ENCODE measurements around the gene TENT5A.

TENT5A gene

GRCh38 chr6:81761197-81761596, 8.7 kb upstream of the TENT5A start:
- Histone ChIP-seq H3K4me1 (ENCODE audit: control insufficient read depth, insufficient read depth, low read length) (peaks cover 12% of the 10 kb centered on the region; the same call in 1 of the 2 replicates), H3K27me3 (ENCODE audit: control insufficient read depth, insufficient read depth, low read length) (no peaks in the 10 kb centered on the region), H3K4me3 (ENCODE audit: low read depth, low read length) (no peak overlapping the region), H3K9ac (ENCODE audit: low read depth, low read length) (no peak overlapping the region), H3K9me3 (ENCODE audit: control insufficient read depth, insufficient read depth, low read length) (no peaks in the 10 kb centered on the region), H3K36me3 (ENCODE audit: control insufficient read depth, insufficient read depth, low read length) (no peaks in the 10 kb centered on the region), H3K27ac (ENCODE audit: low read depth, low read length) (no peak overlapping the region)

- Histone ChIP-seq H3K4me3 (ENCODE audit: low read depth, low read length) (no peak overlapping the region), H3K36me3 (ENCODE audit: control insufficient read depth, insufficient read depth, low read length) (no peaks in the 10 kb centered on the region), H3K27ac (ENCODE audit: low read depth, low read length) (no peak overlapping the region), H3K4me1 (ENCODE audit: control insufficient read depth, insufficient read depth, low read length) (peaks cover 12% of the 10 kb centered on the region; the same call in 1 of the 2 replicates), H3K27me3 (ENCODE audit: control insufficient read depth, insufficient read depth, low read length) (peaks cover 4% of the 10 kb centered on the region; the same call in 1 of the 2 replicates), H3K9ac (ENCODE audit: low read depth, low read length) (no peak overlapping the region), H3K9me3 (ENCODE audit: control insufficient read depth, insufficient read depth, low read length) (no peaks in the 10 kb centered on the region)
Observed at GRCh38 chr6:81759782-81760181, 7.3 kb upstream of the TENT5A start.

GRCh38 chr6:81758221-81758620, 5.7 kb upstream of the TENT5A start:
- H3K36me3 ChIP-seq (ENCODE audit: control insufficient read depth, insufficient read depth, low read length): no peaks in the 10 kb centered on the region
- H3K27ac ChIP-seq (ENCODE audit: low read depth, low read length): no peak overlapping the region
- peaks cover 17% of the 10 kb centered on the region for H3K4me1 ChIP-seq (ENCODE audit: control insufficient read depth, insufficient read depth, low read length)
- H3K4me3 ChIP-seq (ENCODE audit: low read depth, low read length): no peak overlapping the region
- H3K9me3 ChIP-seq (ENCODE audit: control insufficient read depth, insufficient read depth, low read length): no peaks in the 10 kb centered on the region
- H3K9ac ChIP-seq (ENCODE audit: low read depth, low read length): no peak overlapping the region
- peaks cover 19% of the 10 kb centered on the region for H3K27me3 ChIP-seq (ENCODE audit: control insufficient read depth, insufficient read depth, low read length)

- peaks cover 17% of the 10 kb centered on the region for H3K4me1 ChIP-seq (ENCODE audit: control insufficient read depth, insufficient read depth, low read length)
- H3K27me3 ChIP-seq (ENCODE audit: control insufficient read depth, insufficient read depth, low read length): peaks cover 25% of the 10 kb centered on the region
- H3K9ac ChIP-seq (ENCODE audit: low read depth, low read length): no peak overlapping the region
- H3K27ac ChIP-seq (ENCODE audit: low read depth, low read length): no peak overlapping the region
- no peak overlapping the region for H3K4me3 ChIP-seq (ENCODE audit: low read depth, low read length)
- no peaks in the 10 kb centered on the region for H3K9me3 ChIP-seq (ENCODE audit: control insufficient read depth, insufficient read depth, low read length)
- no peaks in the 10 kb centered on the region for H3K36me3 ChIP-seq (ENCODE audit: control insufficient read depth, insufficient read depth, low read length)
Observed at GRCh38 chr6:81756690-81757089, 4.2 kb upstream of the TENT5A start.

GRCh38 chr6:81755551-81755950, 3.1 kb upstream of the TENT5A start:
- no peak overlapping the region for H3K9ac ChIP-seq (ENCODE audit: low read depth, low read length)
- no peaks in the 10 kb centered on the region for H3K9me3 ChIP-seq (ENCODE audit: control insufficient read depth, insufficient read depth, low read length)
- no peak overlapping the region for H3K27ac ChIP-seq (ENCODE audit: low read depth, low read length)
- H3K4me3 ChIP-seq (ENCODE audit: low read depth, low read length): no peak overlapping the region
- H3K27me3 ChIP-seq (ENCODE audit: control insufficient read depth, insufficient read depth, low read length): peaks cover 37% of the 10 kb centered on the region
- peaks cover 19% of the 10 kb centered on the region for H3K4me1 ChIP-seq (ENCODE audit: control insufficient read depth, insufficient read depth, low read length)
- no peaks in the 10 kb centered on the region for H3K36me3 ChIP-seq (ENCODE audit: control insufficient read depth, insufficient read depth, low read length)

GRCh38 chr6:81754906-81755305, 2.4 kb upstream of the TENT5A start:
- H3K4me3 ChIP-seq (ENCODE audit: low read depth, low read length): no peak overlapping the region
- no peaks in the 10 kb centered on the region for H3K9me3 ChIP-seq (ENCODE audit: control insufficient read depth, insufficient read depth, low read length)
- peaks cover 19% of the 10 kb centered on the region for H3K4me1 ChIP-seq (ENCODE audit: control insufficient read depth, insufficient read depth, low read length)
- no peaks in the 10 kb centered on the region for H3K36me3 ChIP-seq (ENCODE audit: control insufficient read depth, insufficient read depth, low read length)
- H3K9ac ChIP-seq (ENCODE audit: low read depth, low read length): no peak overlapping the region
- no peak overlapping the region for H3K27ac ChIP-seq (ENCODE audit: low read depth, low read length)
- peaks cover 42% of the 10 kb centered on the region for H3K27me3 ChIP-seq (ENCODE audit: control insufficient read depth, insufficient read depth, low read length)

GRCh38 chr6:81753711-81754577, 1.5 kb upstream of the TENT5A start:
- Histone ChIP-seq H3K27ac (ENCODE audit: low read depth, low read length) (no peak overlapping the region), H3K9ac (ENCODE audit: low read depth, low read length) (no peak overlapping the region), H3K27me3 (ENCODE audit: control insufficient read depth, insufficient read depth, low read length) (peaks cover 42% of the 10 kb centered on the region), H3K9me3 (ENCODE audit: control insufficient read depth, insufficient read depth, low read length) (no peaks in the 10 kb centered on the region), H3K36me3 (ENCODE audit: control insufficient read depth, insufficient read depth, low read length) (no peaks in the 10 kb centered on the region), H3K4me1 (ENCODE audit: control insufficient read depth, insufficient read depth, low read length) (peaks cover 19% of the 10 kb centered on the region), H3K4me3 (ENCODE audit: low read depth, low read length) (peak overlapping the region; percentile 77)

GRCh38 chr6:81752921-81753710, 635 bp upstream of the TENT5A start:
- Histone ChIP-seq H3K4me3 (ENCODE audit: low read depth, low read length) (peak overlapping the region; percentile 77), H3K27me3 (ENCODE audit: control insufficient read depth, insufficient read depth, low read length) (peaks cover 42% of the 10 kb centered on the region), H3K4me1 (ENCODE audit: control insufficient read depth, insufficient read depth, low read length) (peaks cover 19% of the 10 kb centered on the region), H3K27ac (ENCODE audit: low read depth, low read length) (peak overlapping the region; percentile 50), H3K9ac (ENCODE audit: low read depth, low read length) (0 out of 2 replicates have a peak overlapping the region, but pooled peaks have one; percentile 34), H3K9me3 (ENCODE audit: control insufficient read depth, insufficient read depth, low read length) (no peaks in the 10 kb centered on the region), H3K36me3 (ENCODE audit: control insufficient read depth, insufficient read depth, low read length) (no peaks in the 10 kb centered on the region)

- Histone ChIP-seq H3K4me1 (ENCODE audit: control insufficient read depth, insufficient read depth, low read length) (peaks cover 8% of the 10 kb centered on the region), H3K9ac (ENCODE audit: low read depth, low read length) (peak overlapping the region; percentile 27; the same call in 1 of the 2 replicates), H3K36me3 (ENCODE audit: control insufficient read depth, insufficient read depth, low read length) (no peaks in the 10 kb centered on the region), H3K9me3 (ENCODE audit: control insufficient read depth, insufficient read depth, low read length) (no peaks in the 10 kb centered on the region), H3K27me3 (ENCODE audit: control insufficient read depth, insufficient read depth, low read length) (peaks cover 42% of the 10 kb centered on the region), H3K27ac (ENCODE audit: low read depth, low read length) (peak overlapping the region; percentile 50), H3K4me3 (ENCODE audit: low read depth, low read length) (peak overlapping the region; percentile 77)
Observed at GRCh38 chr6:81751388-81752083, 945 bp downstream of the TENT5A start.

- Histone ChIP-seq H3K4me1 (ENCODE audit: control insufficient read depth, insufficient read depth, low read length) (peaks cover 7% of the 10 kb centered on the region), H3K36me3 (ENCODE audit: control insufficient read depth, insufficient read depth, low read length) (no peaks in the 10 kb centered on the region), H3K4me3 (ENCODE audit: low read depth, low read length) (peak overlapping the region; percentile 77), H3K9ac (ENCODE audit: low read depth, low read length) (no peak overlapping the region), H3K9me3 (ENCODE audit: control insufficient read depth, insufficient read depth, low read length) (no peaks in the 10 kb centered on the region), H3K27ac (ENCODE audit: low read depth, low read length) (no peak overlapping the region), H3K27me3 (ENCODE audit: control insufficient read depth, insufficient read depth, low read length) (peaks cover 42% of the 10 kb centered on the region)
Observed at GRCh38 chr6:81750681-81751387, 1.6 kb downstream of the TENT5A start.
